SU-DHL-6 (cell line): ENCODE data around the gene FBXO42.

Experiments used
- H2AFZ ChIP-seq: fragments of 200-600 bp; sonication (generic); 2 replicates; pipeline ENCODE4 v1.6.1; 2014; ENCODE audit warnings: low read depth, mild to moderate bottlenecking, moderate library complexity, mixed read lengths, antibody characterized with exemption, low read length; ENCODE audit not compliant: severe bottlenecking
- H3F3A ChIP-seq: fragments of 200-600 bp; shearing (Covaris generic); 2 replicates; pipeline ENCODE4 v1.6.0; 2016; ENCODE audit warnings: antibody characterized with exemption, mild to moderate bottlenecking; ENCODE audit not compliant: insufficient read depth
- H3K27ac ChIP-seq: fragments of 200-600 bp; sonication (generic); 2 replicates; pipeline ENCODE4 v1.5.1; 2016; ENCODE audit warnings: low read depth, mild to moderate bottlenecking, low read length, moderate library complexity, mixed read lengths
- H3K27me3 ChIP-seq: fragments of 200-600 bp; sonication (generic), shearing (Covaris generic); 2 replicates; pipeline ENCODE4 v1.6.0; 2014; ENCODE audit warnings: mild to moderate bottlenecking, low read length
- H3K36me3 ChIP-seq: fragments of 200-600 bp; sonication (generic); 2 replicates; pipeline ENCODE4 v1.6.1; 2014; ENCODE audit warnings: mild to moderate bottlenecking, low read length, mixed read lengths
- H3K4me2 ChIP-seq: fragments of 300-600, 200-600 bp; shearing (Covaris generic), sonication (generic); 2 replicates; pipeline ENCODE4 v1.6.0; 2014; ENCODE audit warnings: low read length, low read depth, mild to moderate bottlenecking; ENCODE audit not compliant: poor library complexity, severe bottlenecking
- H3K4me3 ChIP-seq: fragments of 200-600 bp; sonication (generic); 2 replicates; pipeline ENCODE4 v1.5.1; 2014; ENCODE audit warnings: antibody characterized with exemption, low read length, mild to moderate bottlenecking, mixed read lengths; ENCODE audit not compliant: insufficient read depth, poor library complexity, severe bottlenecking
- H3K79me2 ChIP-seq: fragments of 200-600 bp; sonication (generic); 2 replicates; pipeline ENCODE4 v1.6.1; 2014; ENCODE audit warnings: mild to moderate bottlenecking, low read length, moderate library complexity; ENCODE audit not compliant: insufficient read depth
- H3K9ac ChIP-seq: fragments of 200-600 bp; sonication (generic); 2 replicates; pipeline ENCODE4 v1.7.0; 2014; ENCODE audit warnings: mild to moderate bottlenecking, low read length
- H3K9me2 ChIP-seq: fragments of 200-600 bp; sonication (generic); replicated peaks from 2 replicates; pipeline ENCODE4 v1.6.1; 2014; ENCODE audit warnings: low read length; ENCODE audit not compliant: insufficient read depth
- H3K9me3 ChIP-seq: fragments of 200-600 bp; sonication (generic); 2 replicates; pipeline ENCODE4 v1.6.1; 2014; ENCODE audit warnings: low read length, mixed read lengths; ENCODE audit not compliant: insufficient read depth
- H4K20me1 ChIP-seq: fragments of 200-600 bp; sonication (generic); 2 replicates; pipeline ENCODE4 v1.6.1; 2014; ENCODE audit warnings: low read depth, mild to moderate bottlenecking, antibody characterized with exemption, low read length, moderate library complexity, mixed read lengths
- CTCF ChIP-seq: fragments of 200-600 bp; sonication (generic); IDR thresholded peaks from one replicate; pipeline ENCODE4 v1.5.1; 2017; ENCODE audit warnings: antibody characterized with exemption, mild to moderate bottlenecking, low read length, moderate library complexity; ENCODE audit not compliant: insufficient read depth, poor library complexity, severe bottlenecking
- EZH2phosphoT487 ChIP-seq: fragments of 200-600 bp; sonication (generic), shearing (Covaris generic); conservative IDR thresholded peaks from 2 replicates; pipeline ENCODE4 v1.6.1; 2018; ENCODE audit warnings: mild to moderate bottlenecking, antibody characterized with exemption, low read length, moderate library complexity, mixed read lengths

Gene FBXO42

GRCh38 chr1:16213013-16213412, 139.3 kb downstream of the FBXO42 start:
- H3K9me2 ChIP-seq: no peaks in the 10 kb centered on the region
- H4K20me1 ChIP-seq: no peaks in the 10 kb centered on the region
- no peaks in the 10 kb centered on the region for H3K27me3 ChIP-seq
- H3K4me2 ChIP-seq: no peak overlapping the region
- H3K9ac ChIP-seq: no peak overlapping the region
- no peak overlapping the region for H3K4me3 ChIP-seq
- H3K79me2 ChIP-seq: no peaks in the 10 kb centered on the region
- no peak overlapping the region for H3K27ac ChIP-seq
- H3K36me3 ChIP-seq: no peaks in the 10 kb centered on the region
- no peak overlapping the region for H2AFZ ChIP-seq
- TF ChIP-seq CTCF (no peak), EZH2phosphoT487 (no peak)
- no peaks in the 10 kb centered on the region for H3F3A ChIP-seq
- H3K9me3 ChIP-seq: no peaks in the 10 kb centered on the region

- Histone ChIP-seq H3K9me3 (no peaks in the 10 kb centered on the region), H3K36me3 (no peaks in the 10 kb centered on the region), H3K9ac (no peak within 1 kb of the TSS), H3F3A (no peaks in the 10 kb centered on the region), H3K27ac (no peak within 1 kb of the TSS), H3K79me2 (no peaks in the 10 kb centered on the region), H3K4me2 (no peak within 1 kb of the TSS), H2AFZ (no peak within 1 kb of the TSS), H3K4me3 (no peak within 1 kb of the TSS), H3K9me2 (no peaks in the 10 kb centered on the region), H3K27me3 (no peaks in the 10 kb centered on the region), H4K20me1 (no peaks in the 10 kb centered on the region)
- TF ChIP-seq EZH2phosphoT487: no peak
These were observed 139.9 kb downstream of the FBXO42 start, which contains the start of gene ARHGEF19 for GRCh38 chr1:16212251-16212961. Gene ARHGEF19 (minus strand): TSS chr1:16212652. CDS start chr1:16209054, 3,598 bp downstream.

- no peak overlapping the region for H3K27ac ChIP-seq
- no peak overlapping the region for H3K9ac ChIP-seq
These were observed 140.5 kb downstream of the FBXO42 start for GRCh38 chr1:16211824-16212223.

More at GRCh38 chr1:16211824-16212223, 140.5 kb downstream of the FBXO42 start:
- Histone ChIP-seq H3F3A (no peaks in the 10 kb centered on the region), H3K4me3 (no peak overlapping the region), H3K36me3 (no peaks in the 10 kb centered on the region), H3K4me2 (no peak overlapping the region), H3K79me2 (no peaks in the 10 kb centered on the region), H4K20me1 (no peaks in the 10 kb centered on the region), H3K9me3 (no peaks in the 10 kb centered on the region), H3K27me3 (no peaks in the 10 kb centered on the region), H3K9me2 (no peaks in the 10 kb centered on the region), H2AFZ (no peak overlapping the region)
- TF ChIP-seq EZH2phosphoT487 (no peak), CTCF (no peak)
